GM10266 (cell line): ENCODE data around the gene RASGRP3.
"Not testable (repeated sequence)": the region's sequence is repeated elsewhere in the genome, so short reads cannot be mapped to it uniquely, and the experiment has no call there.

Source experiments
- DNase-seq: peaks from one replicate; pipeline ENCODE4 v3.0.0; 2012; ENCODE audit errors: extremely low spot score
- CTCF ChIP-seq: IDR thresholded peaks from 2 replicates; pipeline ENCODE4 v1.5.1; 2012; ENCODE audit warnings: mild to moderate bottlenecking, low read depth; ENCODE audit not compliant: control insufficient read depth, insufficient read depth; ENCODE audit errors: missing control alignments

RASGRP3 gene

DNA sequence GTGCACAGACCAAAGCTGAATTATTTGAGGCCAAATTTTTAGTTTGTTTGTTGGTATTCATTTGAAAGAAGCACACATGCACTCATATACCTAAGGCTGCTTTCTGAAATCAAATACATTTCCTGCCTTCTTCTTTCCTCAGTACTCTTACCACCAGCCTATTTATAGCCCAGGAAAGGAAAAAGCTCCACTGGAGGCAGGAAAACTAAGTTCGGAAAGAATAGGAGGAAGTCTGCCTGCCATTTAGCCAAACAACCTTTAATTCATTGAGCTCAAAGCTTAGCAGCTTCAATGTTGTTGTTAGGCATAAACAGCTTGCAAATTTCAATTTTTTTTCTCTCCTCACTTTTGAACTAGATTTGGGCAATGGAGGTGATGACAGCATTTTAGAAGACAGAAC, 40.4 kb upstream of the RASGRP3 start:
- no peak for TF ChIP-seq CTCF
- no peak for DNase-seq

DNA sequence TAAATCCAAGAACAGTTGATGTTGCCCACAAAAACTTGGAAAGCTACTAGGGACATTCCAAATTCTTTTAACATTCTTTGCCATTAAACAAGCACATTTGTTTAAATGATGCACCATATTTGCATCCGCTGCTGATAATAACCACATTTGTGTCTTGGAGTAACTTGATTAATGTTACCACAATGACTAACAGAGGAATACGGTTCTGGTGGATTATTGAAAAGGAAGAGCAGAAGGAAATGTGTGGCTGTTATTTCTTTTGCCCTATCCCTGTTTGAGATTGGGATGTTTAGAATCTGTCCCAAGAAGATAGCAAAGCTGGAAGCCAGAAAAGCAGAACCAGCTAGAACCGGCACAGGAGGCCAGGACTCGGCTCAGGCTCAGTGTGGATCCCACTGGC, 39.2 kb upstream of the RASGRP3 start:
- no peak for TF ChIP-seq CTCF
- no peak for DNase-seq

DNA sequence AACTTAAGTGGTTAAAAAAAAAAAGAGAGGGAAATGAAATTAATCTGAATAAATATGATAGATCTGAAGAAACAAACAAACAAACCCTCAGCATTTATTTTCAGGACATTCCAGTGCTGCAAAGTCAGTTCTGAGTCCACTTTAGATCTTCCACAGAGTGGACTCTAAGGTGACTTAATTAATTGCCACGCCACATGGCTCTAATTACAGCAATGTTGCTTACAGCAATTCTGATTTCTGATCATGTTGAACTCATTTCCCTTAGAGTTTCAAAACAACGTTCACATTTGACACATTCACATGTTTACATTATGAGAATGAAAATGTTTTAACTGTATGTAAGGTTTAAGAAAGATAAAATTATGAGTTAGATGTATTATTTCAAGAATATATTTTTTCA, 38.6 kb upstream of the RASGRP3 start:
- DNase-seq: no peak
- TF ChIP-seq CTCF: no peak

DNA sequence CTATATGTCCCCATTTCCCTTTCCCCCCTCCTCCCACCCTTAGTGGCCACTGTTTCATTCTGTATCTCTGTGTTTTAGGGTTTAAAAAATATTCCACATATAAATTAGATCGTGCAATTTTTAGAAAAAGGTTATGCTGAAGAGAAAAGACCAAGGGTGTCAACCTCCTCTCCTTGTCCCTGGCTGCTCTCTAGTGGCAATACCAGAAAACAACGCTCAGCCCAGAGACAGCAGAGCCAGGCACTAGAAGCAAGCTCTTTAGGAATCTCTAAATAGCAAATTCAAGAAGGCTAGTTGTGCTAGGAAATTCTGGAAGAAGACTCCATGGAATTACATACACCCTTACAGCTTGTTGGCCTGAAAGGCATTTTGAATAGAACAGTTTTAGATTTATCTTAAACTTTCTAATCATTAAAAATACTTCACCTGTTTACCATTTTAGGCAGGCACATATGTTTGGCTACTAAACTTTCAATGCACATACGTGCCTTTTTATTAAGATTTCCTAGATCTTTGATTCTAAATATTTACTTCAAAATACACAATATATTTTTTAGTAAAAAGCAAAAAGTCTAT, 35.1 kb upstream of the RASGRP3 start:
- TF ChIP-seq CTCF: peak; percentile 58
- peak; percentile 61 for DNase-seq

- not testable (repeated sequence) for DNase-seq
Observed at GRCh38 chr2:33442052-33442451, 34.4 kb upstream of the RASGRP3 start.

GRCh38 chr2:33442528-33443079, 33.8 kb upstream of the RASGRP3 start:
- DNase-seq: no peak
- no peak for TF ChIP-seq CTCF

DNA sequence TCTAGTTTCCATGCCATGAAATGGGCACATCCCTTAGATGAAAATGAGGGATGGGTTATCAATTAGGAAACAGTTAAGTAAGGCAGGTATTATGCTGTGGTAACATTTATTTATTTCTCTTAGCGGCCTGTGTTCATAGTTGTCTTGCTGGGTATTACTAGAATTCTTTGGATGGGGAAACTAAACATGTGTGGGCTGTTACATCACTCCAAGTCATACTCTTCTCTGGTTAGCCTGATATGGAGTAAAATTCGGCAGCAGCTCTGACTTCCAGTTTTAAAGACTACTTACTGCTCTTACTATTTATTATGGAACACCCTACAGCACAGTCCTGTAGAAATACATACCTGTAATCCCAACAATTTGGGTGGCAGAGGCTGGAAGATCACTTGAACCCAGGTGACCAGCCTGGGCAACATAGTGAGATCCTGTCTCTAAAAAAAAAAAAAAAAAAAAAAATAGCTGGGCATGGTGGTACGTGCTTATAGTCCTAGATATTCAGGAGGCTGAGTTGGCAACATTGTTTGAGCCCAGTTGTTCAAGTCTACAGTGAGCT, 33.1 kb upstream of the RASGRP3 start:
- TF ChIP-seq CTCF: no peak
- no peak for DNase-seq

DNA sequence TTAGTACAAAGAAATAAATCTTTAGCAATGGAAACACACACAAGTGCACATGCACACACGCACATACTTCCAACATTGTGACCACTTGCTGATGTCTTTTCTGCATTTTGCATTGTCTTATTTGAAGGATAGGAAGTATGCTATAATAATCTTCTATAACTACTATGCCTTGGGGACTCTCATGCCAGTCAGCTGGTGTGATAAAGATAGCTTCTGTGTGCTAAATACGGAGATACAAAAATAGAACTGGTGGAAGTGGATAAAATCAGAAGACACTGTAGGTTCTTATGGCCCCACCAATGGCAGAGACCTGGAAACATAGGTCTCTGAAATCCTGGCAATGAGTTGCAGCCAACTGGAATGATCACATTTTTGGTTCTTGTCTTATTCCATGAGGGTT, 31.5 kb upstream of the RASGRP3 start:
- no peak for TF ChIP-seq CTCF
- no peak for DNase-seq
